Effector memory CD4-positive, alpha-beta T cell (primary cell): ENCODE measurements around the gene PARD3B.

Experiments used
- DNase-seq, 3 donors: peaks; one replicate each; pipeline ENCODE4 v3.0.0-alpha.2; 2020
- H3K27ac ChIP-seq: 2 replicates; pipeline ENCODE4 v1.7.0; 2013; ENCODE audit warnings: mild to moderate bottlenecking, low read length, moderate library complexity; ENCODE audit not compliant: insufficient read depth, poor library complexity, severe bottlenecking
- H3K27me3 ChIP-seq: replicated peaks from 2 replicates; pipeline ENCODE4 v1.7.0; 2013; ENCODE audit warnings: mild to moderate bottlenecking, low read length; ENCODE audit not compliant: insufficient read depth, control insufficient read depth, poor library complexity, severe bottlenecking
- H3K36me3 ChIP-seq: 2 replicates; pipeline ENCODE4 v1.7.0; 2013; ENCODE audit warnings: mild to moderate bottlenecking, low read length, moderate library complexity; ENCODE audit not compliant: control insufficient read depth, insufficient read depth
- H3K4me1 ChIP-seq: 2 replicates; pipeline ENCODE4 v1.7.0; 2013; ENCODE audit warnings: low read length, mild to moderate bottlenecking; ENCODE audit not compliant: control insufficient read depth, insufficient read depth, poor library complexity, severe bottlenecking
- H3K4me3 ChIP-seq: 2 replicates; pipeline ENCODE4 v1.7.0; 2013; ENCODE audit warnings: low read length, low read depth, mild to moderate bottlenecking; ENCODE audit not compliant: insufficient read depth, poor library complexity, severe bottlenecking
- H3K9me3 ChIP-seq: 2 replicates; pipeline ENCODE4 v1.7.0; 2013; ENCODE audit warnings: mild to moderate bottlenecking, low read length, moderate library complexity; ENCODE audit not compliant: control insufficient read depth

The PARD3B gene

GRCh38 chr2:204717591-204717990, 172.3 kb downstream of the PARD3B start:
- H3K27me3 ChIP-seq: no peaks in the 10 kb centered on the region
- DNase-seq: no peak
- no peak overlapping the region for H3K27ac ChIP-seq
- no peaks in the 10 kb centered on the region for H3K9me3 ChIP-seq
- H3K36me3 ChIP-seq: no peaks in the 10 kb centered on the region
- H3K4me3 ChIP-seq: no peak overlapping the region
- no peaks in the 10 kb centered on the region for H3K4me1 ChIP-seq

- Histone ChIP-seq H3K4me3 (no peak overlapping the region), H3K27me3 (no peaks in the 10 kb centered on the region), H3K4me1 (no peaks in the 10 kb centered on the region), H3K9me3 (no peaks in the 10 kb centered on the region), H3K27ac (no peak overlapping the region), H3K36me3 (no peaks in the 10 kb centered on the region)
- DNase-seq: no peak
Observed at GRCh38 chr2:204718607-204719006, 173.3 kb downstream of the PARD3B start.

- H3K4me1 ChIP-seq: no peaks in the 10 kb centered on the region
- no peaks in the 10 kb centered on the region for H3K36me3 ChIP-seq
- H3K4me3 ChIP-seq: no peak overlapping the region
- H3K27me3 ChIP-seq: no peaks in the 10 kb centered on the region
- no peak overlapping the region for H3K27ac ChIP-seq
- no peak for DNase-seq
- no peaks in the 10 kb centered on the region for H3K9me3 ChIP-seq
Observed at GRCh38 chr2:204720874-204721273, 175.6 kb downstream of the PARD3B start.

GRCh38 chr2:204722207-204722606, 176.9 kb downstream of the PARD3B start:
- H3K4me1 ChIP-seq: no peaks in the 10 kb centered on the region
- H3K9me3 ChIP-seq: no peaks in the 10 kb centered on the region
- no peak overlapping the region for H3K27ac ChIP-seq
- H3K27me3 ChIP-seq: no peaks in the 10 kb centered on the region
- no peak overlapping the region for H3K4me3 ChIP-seq
- no peak for DNase-seq
- H3K36me3 ChIP-seq: no peaks in the 10 kb centered on the region

- Histone ChIP-seq H3K36me3 (no peaks in the 10 kb centered on the region), H3K4me3 (no peak overlapping the region), H3K27ac (no peak overlapping the region), H3K9me3 (no peaks in the 10 kb centered on the region), H3K4me1 (no peaks in the 10 kb centered on the region), H3K27me3 (no peaks in the 10 kb centered on the region)
- no peak for DNase-seq
Observed at GRCh38 chr2:204722691-204723090, 177.4 kb downstream of the PARD3B start.

GRCh38 chr2:204725693-204726360, 180.6 kb downstream of the PARD3B start:
- no peaks in the 10 kb centered on the region for H3K27me3 ChIP-seq
- H3K4me1 ChIP-seq: no peaks in the 10 kb centered on the region
- H3K9me3 ChIP-seq: no peaks in the 10 kb centered on the region
- DNase-seq: no peak
- H3K27ac ChIP-seq: no peak overlapping the region
- no peak overlapping the region for H3K4me3 ChIP-seq
- H3K36me3 ChIP-seq: no peaks in the 10 kb centered on the region

- no peaks in the 10 kb centered on the region for H3K27me3 ChIP-seq
- no peaks in the 10 kb centered on the region for H3K4me1 ChIP-seq
- DNase-seq: no peak
- no peak overlapping the region for H3K4me3 ChIP-seq
- no peaks in the 10 kb centered on the region for H3K9me3 ChIP-seq
- H3K36me3 ChIP-seq: no peaks in the 10 kb centered on the region
- no peak overlapping the region for H3K27ac ChIP-seq
Observed at GRCh38 chr2:204726831-204727230, 181.6 kb downstream of the PARD3B start.

- no peak for DNase-seq
Observed at GRCh38 chr2:204727368-204727767, 182.1 kb downstream of the PARD3B start.

GRCh38 chr2:204730603-204731002, 185.3 kb downstream of the PARD3B start:
- H3K9me3 ChIP-seq: no peaks in the 10 kb centered on the region
- DNase-seq: no peak
- H3K27me3 ChIP-seq: no peaks in the 10 kb centered on the region
- H3K36me3 ChIP-seq: no peaks in the 10 kb centered on the region
- H3K4me3 ChIP-seq: no peak overlapping the region
- no peaks in the 10 kb centered on the region for H3K4me1 ChIP-seq
- no peak overlapping the region for H3K27ac ChIP-seq

More at GRCh38 chr2:204727368-204727767, 182.1 kb downstream of the PARD3B start:
- no peaks in the 10 kb centered on the region for H3K27me3 ChIP-seq
- no peaks in the 10 kb centered on the region for H3K9me3 ChIP-seq
- H3K4me3 ChIP-seq: no peak overlapping the region
- no peaks in the 10 kb centered on the region for H3K4me1 ChIP-seq
- no peaks in the 10 kb centered on the region for H3K36me3 ChIP-seq
- H3K27ac ChIP-seq: no peak overlapping the region

- DNase-seq: no peak
- Histone ChIP-seq H3K27me3 (no peaks in the 10 kb centered on the region), H3K9me3 (no peaks in the 10 kb centered on the region), H3K4me3 (no peak overlapping the region), H3K4me1 (no peaks in the 10 kb centered on the region), H3K27ac (no peak overlapping the region), H3K36me3 (no peaks in the 10 kb centered on the region)
Observed at GRCh38 chr2:204732019-204732418, 186.7 kb downstream of the PARD3B start.
